Retinal pigment epithelial cell (primary cell): ENCODE results near the gene GRIN3A.
A peak's percentile ranks its signal among the peaks of the same experiment; 100 is the strongest.

ENCODE experiments used
- DNase-seq: peaks from one replicate; pipeline ENCODE4 v3.0.0-alpha.2; 2010; ENCODE audit warnings: low read depth
- H3K4me3 ChIP-seq: 2 replicates; pipeline ENCODE4 v1.5.1; 2011; ENCODE audit warnings: mild to moderate bottlenecking, low read length, control low read depth, moderate library complexity
- CTCF ChIP-seq: conservative IDR thresholded peaks from 2 replicates; pipeline ENCODE4 v1.5.1; 2011; ENCODE audit warnings: low read depth, low read length, control low read depth, inconsistent platforms

Gene GRIN3A

GRCh38 chr9:101569741-101570501 is 168.5 kb downstream of the GRIN3A start:
- no peak overlapping the region for H3K4me3 ChIP-seq
- TF ChIP-seq CTCF = no peak
- no peak for DNase-seq

- no peak for TF ChIP-seq CTCF
- H3K4me3 ChIP-seq = no peak overlapping the region
- no peak for DNase-seq
Measured at GRCh38 chr9:101567725-101568350, 170.6 kb downstream of the GRIN3A start.

GRCh38 chr9:101566904-101567724 is 171.3 kb downstream of the GRIN3A start:
- peak; percentile 54 for TF ChIP-seq CTCF
- no peak for DNase-seq
- no peak overlapping the region for H3K4me3 ChIP-seq

- no peak overlapping the region for H3K4me3 ChIP-seq
- DNase-seq = no peak
- no peak for TF ChIP-seq CTCF
Measured at GRCh38 chr9:101564252-101564651, 174.2 kb downstream of the GRIN3A start.

GRCh38 chr9:101562966-101563365 is 175.5 kb downstream of the GRIN3A start:
- no peak for TF ChIP-seq CTCF
- no peak overlapping the region for H3K4me3 ChIP-seq
- DNase-seq = no peak

GRCh38 chr9:101561740-101562139 is 176.7 kb downstream of the GRIN3A start:
- DNase-seq = no peak
- TF ChIP-seq CTCF = no peak

More at GRCh38 chr9:101561740-101562139, 176.7 kb downstream of the GRIN3A start:
- no peak overlapping the region for H3K4me3 ChIP-seq
